Endothelial cell of hepatic sinusoid (primary cell): ENCODE measurements around the gene SLC22A15.
"Not testable (repeated sequence)": the region's sequence is repeated elsewhere in the genome, so short reads cannot be mapped to it uniquely, and the experiment has no call there.

Experiments
- in situ Hi-C: cut with HindIII; loops from 2 replicates; pipeline ENCODE4 v1.10.0; 2017; ENCODE audit warnings: low sequenced_read_pairs

Gene SLC22A15

GRCh38 chr1:115976062-115976920 lies at the start of gene SLC22A15:
TSS of gene SLC22A15 (plus strand) at chr1:115976513. CDS start at chr1:115976628, 115 bp downstream.
- in situ Hi-C loops, result no loop called here

DNA sequence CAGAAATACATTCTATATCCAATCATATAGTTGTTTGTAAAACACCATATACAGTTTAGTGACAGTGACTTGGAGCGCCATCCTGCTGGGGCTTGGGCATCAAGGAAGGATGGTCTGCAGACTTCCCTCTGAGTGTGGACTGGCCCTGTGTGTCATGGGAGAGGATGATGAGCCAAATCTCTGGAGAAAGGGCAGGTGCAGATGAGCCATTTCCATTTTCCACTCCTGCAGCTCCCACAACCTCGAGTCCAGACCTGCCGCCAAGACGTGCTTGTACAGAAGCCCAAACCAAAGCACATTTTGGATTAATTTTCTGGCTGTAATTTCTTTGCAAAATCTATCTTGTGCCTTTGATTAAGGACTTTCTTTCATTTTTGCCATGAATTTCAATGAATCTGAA lies 48.3 kb upstream of the SLC22A15 start:
- in situ Hi-C loops, result no loop called here

DNA sequence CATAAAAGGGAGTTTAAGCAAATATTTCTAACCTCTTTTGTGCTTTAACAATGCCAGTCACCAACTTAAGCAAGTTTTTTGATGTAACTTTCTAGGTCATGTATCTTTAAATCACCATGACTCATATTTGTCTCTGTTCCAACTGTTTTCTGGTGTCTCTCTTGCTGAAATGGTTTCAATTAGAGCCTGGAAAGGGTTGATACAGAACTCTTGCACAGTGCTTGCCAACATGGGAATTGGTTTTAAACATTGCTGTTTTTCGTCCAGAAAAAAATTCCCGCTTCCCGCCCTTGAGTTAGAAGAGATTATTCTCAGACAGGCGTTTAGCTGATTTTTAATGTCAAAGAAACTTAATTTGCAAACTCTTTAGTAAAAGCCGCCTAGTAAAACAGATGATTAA lies 46.4 kb upstream of the SLC22A15 start:
- in situ Hi-C loops, result no loop called here

DNA sequence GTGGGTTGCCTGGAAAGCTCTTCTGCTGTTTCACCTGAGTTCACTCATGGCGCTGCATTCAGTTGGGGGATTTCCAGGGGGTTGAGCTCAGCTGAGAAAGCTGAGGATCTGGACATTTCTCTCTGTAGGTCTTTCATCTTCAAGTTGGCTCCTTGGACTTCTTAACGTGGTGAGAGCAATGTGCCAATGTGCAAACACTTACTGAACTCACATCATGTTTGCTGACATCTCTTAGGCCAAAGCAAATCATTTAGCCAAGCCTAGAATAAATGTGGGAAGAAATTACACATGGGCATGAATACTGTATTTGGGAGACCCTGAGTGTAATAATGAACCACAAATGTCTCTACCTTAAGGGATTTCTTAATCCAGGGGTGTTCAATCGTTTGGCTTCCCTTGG lies 42.7 kb upstream of the SLC22A15 start:
- in situ Hi-C loops, result no loop called here

DNA sequence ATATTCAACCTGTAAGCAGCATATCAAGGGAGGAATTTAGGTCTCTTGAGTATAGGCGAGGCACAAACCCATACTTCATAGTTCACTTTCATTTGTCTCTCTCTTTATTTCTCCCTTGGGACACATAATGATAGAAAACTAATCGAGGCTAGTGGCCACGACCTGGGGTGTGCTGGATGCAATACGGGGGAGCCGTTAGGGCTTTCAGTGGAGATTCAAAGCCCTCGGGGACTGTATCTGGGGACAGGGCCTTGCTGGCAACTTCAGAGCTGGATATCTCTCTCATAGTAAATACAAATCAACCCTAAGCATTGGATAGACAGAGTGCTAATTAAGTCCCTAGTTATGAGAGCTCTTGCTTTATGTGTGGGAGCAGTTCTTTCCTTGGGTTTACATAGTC lies 36.9 kb upstream of the SLC22A15 start:
- in situ Hi-C loops, result no loop called here

GRCh38 chr1:115946116-115946515 lies 30.2 kb upstream of the SLC22A15 start:
- in situ Hi-C loops, result no loop called here

GRCh38 chr1:115949156-115949555 lies 27.2 kb upstream of the SLC22A15 start:
- in situ Hi-C loops, result no loop called here

DNA sequence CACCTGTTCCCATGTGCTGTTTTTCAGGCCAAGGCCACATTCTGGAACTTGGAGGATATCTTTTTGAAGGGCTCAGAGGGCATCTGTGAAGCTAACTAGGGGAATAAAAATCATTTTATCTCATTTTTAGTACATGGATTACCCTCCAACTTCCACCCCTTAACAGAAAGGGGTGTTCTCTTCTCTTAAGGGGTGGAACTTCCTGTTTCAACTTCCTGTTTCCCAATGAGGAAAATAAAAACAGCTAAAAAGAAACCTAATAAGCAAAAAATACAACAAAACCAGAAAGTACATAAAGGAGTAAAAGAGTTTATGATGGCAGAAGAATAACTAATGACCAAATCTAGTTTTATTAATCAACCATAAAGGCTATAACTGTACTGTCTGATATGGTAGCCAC lies 24.8 kb upstream of the SLC22A15 start:
- in situ Hi-C loops, result no loop called here

DNA sequence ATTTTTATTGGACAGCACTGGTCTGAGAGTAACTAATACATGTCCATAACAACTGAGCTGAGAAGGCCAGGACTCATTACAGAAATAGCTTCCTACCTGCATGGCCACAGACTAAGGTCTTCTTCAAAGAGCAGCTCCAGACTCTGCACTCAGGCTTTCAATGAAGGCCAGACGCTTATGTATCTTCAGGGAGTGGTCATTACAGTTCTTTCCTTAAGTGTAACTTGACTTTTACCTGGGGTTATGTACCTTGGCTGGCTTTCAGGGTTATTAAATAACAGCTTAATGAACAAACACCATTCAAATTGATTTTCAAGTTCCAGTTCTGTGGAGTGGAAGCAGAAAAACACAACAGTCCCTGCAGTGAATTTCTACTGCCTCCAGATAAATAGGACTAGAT lies 23.8 kb upstream of the SLC22A15 start:
- in situ Hi-C loops, result no loop called here

GRCh38 chr1:115953180-115953579 lies 23.1 kb upstream of the SLC22A15 start:
- in situ Hi-C loops, result no loop called here

- in situ Hi-C loops, result no loop called here
Measured at GRCh38 chr1:115954684-115955083, 21.6 kb upstream of the SLC22A15 start.

GRCh38 chr1:115955228-115955627 lies 21.1 kb upstream of the SLC22A15 start:
- in situ Hi-C loops, result no loop called here

- in situ Hi-C loops, result no loop called here
Measured at GRCh38 chr1:115958866-115959265, 17.4 kb upstream of the SLC22A15 start.

GRCh38 chr1:115969509-115969908 lies 6.8 kb upstream of the SLC22A15 start:
- in situ Hi-C loops, result no loop called here

DNA sequence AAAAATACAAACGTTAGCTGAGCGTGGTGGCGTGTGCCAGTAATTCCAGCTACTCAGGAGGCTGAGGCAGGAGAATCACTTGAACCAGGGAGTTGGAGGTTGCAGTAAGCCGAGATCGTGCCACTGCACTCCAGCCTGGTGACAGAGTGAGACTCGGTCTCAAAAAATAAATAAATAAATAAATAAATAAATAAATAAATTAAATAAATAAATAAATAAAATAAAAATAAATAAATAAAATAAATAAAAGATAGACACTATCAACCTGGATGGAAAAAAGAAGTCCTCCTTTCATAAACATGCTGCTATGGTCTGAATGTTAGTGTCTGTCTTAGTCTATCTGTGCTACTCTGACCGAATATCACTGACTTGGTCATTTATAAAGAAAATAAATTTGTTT lies 4.5 kb upstream of the SLC22A15 start:
- in situ Hi-C loops, result not testable (repeated sequence)

DNA sequence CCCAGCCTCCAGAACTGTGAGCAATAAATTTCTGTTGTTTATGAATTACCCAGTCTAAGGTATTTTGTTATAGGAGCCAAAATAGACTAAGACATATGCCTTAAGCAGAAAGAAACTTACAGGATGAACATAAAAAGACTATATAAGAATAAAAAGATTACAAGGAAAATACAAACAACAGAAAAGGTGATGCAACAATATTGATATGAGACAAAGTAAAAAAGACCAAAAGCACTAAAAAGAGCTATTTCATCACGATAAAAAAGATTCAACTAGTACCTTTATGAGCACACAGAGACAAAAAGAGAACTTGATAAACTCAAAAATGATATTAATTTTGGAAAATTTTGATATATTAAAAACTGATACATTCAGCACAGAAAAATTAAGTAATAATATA lies 3.2 kb upstream of the SLC22A15 start:
- in situ Hi-C loops, result no loop called here

- in situ Hi-C loops, result no loop called here
Measured at GRCh38 chr1:115975569-115976061, 698 bp upstream of the SLC22A15 start.

DNA sequence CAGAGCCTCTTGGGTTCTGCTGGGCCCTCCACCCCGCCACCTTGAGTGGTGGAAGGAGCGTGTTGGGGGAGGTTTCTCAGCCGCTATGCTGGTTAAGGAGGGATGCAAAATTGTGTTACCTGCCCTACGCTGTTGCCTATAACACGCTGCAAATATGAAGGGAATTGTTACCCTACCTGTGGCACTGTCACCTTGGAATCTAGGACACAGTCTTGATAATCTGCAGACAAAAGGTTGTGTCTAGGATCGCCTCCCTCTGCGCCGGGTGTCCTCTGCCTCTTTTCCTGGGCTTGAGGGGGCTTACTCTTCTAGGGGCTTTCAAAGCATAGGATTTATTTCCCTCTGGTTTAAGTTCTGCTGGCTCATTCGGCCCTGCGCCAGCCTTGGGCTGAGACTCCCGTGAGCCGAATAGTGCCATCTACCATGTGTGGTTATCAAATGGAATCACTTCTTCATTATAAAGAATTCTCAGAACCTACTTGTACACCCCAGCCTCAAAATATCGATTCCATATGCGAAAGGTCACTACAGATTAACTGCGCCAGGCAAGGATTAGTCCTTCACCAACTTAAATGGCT lies 697 bp downstream of the SLC22A15 start:
- in situ Hi-C loops, result no loop called here

DNA sequence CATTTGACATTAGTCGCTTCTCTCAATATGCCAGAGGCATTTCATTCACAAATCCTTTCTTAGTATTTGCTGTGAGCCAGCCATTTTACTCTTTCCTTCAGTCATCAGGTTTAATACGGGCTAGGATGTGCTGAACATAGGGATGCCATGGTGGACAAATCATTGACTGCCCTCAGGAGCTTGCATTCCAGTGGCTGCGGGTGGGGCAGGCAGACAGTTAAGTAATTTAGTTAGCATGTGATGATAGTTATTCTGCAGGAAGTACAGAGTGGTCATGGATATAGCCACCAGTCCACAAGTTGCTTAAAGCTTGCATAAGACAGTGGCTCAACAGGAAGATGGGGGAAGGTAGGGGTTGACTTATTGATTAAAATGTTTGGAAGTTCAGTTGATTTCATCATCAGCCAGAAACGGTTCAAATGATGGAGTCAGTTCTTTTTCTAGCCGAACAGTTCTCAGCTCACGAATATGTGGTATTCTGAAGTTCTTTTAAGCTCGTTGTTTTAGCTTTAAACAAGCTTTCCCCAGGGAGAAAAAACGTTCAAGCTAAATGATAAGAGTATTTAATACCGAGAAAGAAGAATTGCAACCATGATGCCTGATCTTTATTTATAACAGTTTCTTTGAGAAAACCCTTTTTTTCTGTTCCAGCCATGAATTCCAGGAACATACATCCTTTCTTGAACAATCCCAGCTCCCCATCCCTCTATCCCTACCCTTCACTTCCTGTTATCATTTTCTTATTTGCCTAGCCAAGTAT lies 1.4 kb downstream of the SLC22A15 start:
- in situ Hi-C loops, result no loop called here

- in situ Hi-C loops, result no loop called here
Measured at GRCh38 chr1:115978292-115978941, 2.1 kb downstream of the SLC22A15 start.

- in situ Hi-C loops, result no loop called here
Measured at GRCh38 chr1:115980156-115980555, 3.8 kb downstream of the SLC22A15 start.
